Bronchial epithelial cell (primary cell): Measurements from ENCODE around the gene TM9SF1. TPM values are rescaled to one million over a fixed set of nuclear protein-coding genes. Genes with fewer than 3 reads are reported as not detected.
A peak's percentile ranks its signal among the peaks of the same experiment; 100 is the strongest.

Experiments used
- DNase-seq: peaks from one replicate; pipeline ENCODE4 v3.0.0-alpha.2; 2010; ENCODE audit warnings: low read depth
- FAIRE-seq: peaks from 2 replicates; lab custom pipeline; 2011; peaks lifted over from hg19 to GRCh38; lab: Jason Lieb, UNC
- H3K27me3 ChIP-seq: 2 replicates; pipeline ENCODE4 v1.5.1; 2011; ENCODE audit warnings: low read length; ENCODE audit not compliant: control insufficient read depth, insufficient read depth
- H3K36me3 ChIP-seq: 2 replicates; pipeline ENCODE4 v1.5.1; 2011; ENCODE audit warnings: low read length; ENCODE audit not compliant: control insufficient read depth, insufficient read depth
- H3K4me3 ChIP-seq: 2 replicates; pipeline ENCODE4 v1.5.1; 2011; ENCODE audit warnings: mild to moderate bottlenecking, low read depth, low read length, control low read depth
- CTCF ChIP-seq: IDR thresholded peaks from 2 replicates; pipeline ENCODE4 v1.5.1; 2011; ENCODE audit warnings: mild to moderate bottlenecking, moderate library complexity, low read length, control low read depth, inconsistent platforms; ENCODE audit not compliant: insufficient read depth, severe bottlenecking
- total RNA-seq: library from RNA; depleted of rRNA; stranded (reverse); fragments of >200 nt; gene quantifications from 2 replicates; pipeline ENCODE4 v1.2.1, GENCODE V29; 2014

TM9SF1 gene
- total RNA-seq, 1 donor from 2014 or later: 67.9 TPM

GRCh38 chr14:24197056-24197450, 1.8 kb upstream of the TM9SF1 start:
- no peak for TF ChIP-seq CTCF
- FAIRE-seq (no peak), DNase-seq (no peak)
- Histone ChIP-seq H3K27me3 (no peaks in the 10 kb centered on the region), H3K4me3 (no peak overlapping the region), H3K36me3 (peaks cover 8% of the 10 kb centered on the region)

- H3K27me3 ChIP-seq: no peaks in the 10 kb centered on the region
- TF ChIP-seq CTCF: no peak
- peaks cover 6% of the 10 kb centered on the region for H3K36me3 ChIP-seq
- FAIRE-seq (no peak), DNase-seq (peak; percentile 19)
- peak overlapping the region; percentile 75 for H3K4me3 ChIP-seq
Observed at GRCh38 chr14:24196071-24197055, 1.1 kb upstream of the TM9SF1 start.

- Histone ChIP-seq H3K4me3 (peak overlapping the region; percentile 75), H3K27me3 (no peaks in the 10 kb centered on the region), H3K36me3 (peaks cover 6% of the 10 kb centered on the region)
- TF ChIP-seq CTCF: no peak
- FAIRE-seq: no peak
- DNase-seq: no peak
Observed at GRCh38 chr14:24194873-24195185, 412 bp downstream of the TM9SF1 start.

GRCh38 chr14:24194186-24194872, 912 bp downstream of the TM9SF1 start:
- no peak for FAIRE-seq
- no peak for DNase-seq
- peaks cover 8% of the 10 kb centered on the region for H3K36me3 ChIP-seq
- TF ChIP-seq CTCF: no peak
- no peaks in the 10 kb centered on the region for H3K27me3 ChIP-seq
- H3K4me3 ChIP-seq: peak overlapping the region; percentile 75

- no peak for DNase-seq
- FAIRE-seq: no peak
- H3K27me3 ChIP-seq: no peaks in the 10 kb centered on the region
- H3K36me3 ChIP-seq: peaks cover 8% of the 10 kb centered on the region
- H3K4me3 ChIP-seq: no peak overlapping the region
- TF ChIP-seq CTCF: no peak
Observed at GRCh38 chr14:24192933-24193332, 2.3 kb downstream of the TM9SF1 start.
